Cardiac septum (tissue), 1 donor: ENCODE measurements around the gene SFRP2. TPM values are rescaled to one million over a fixed set of nuclear protein-coding genes. Genes with fewer than 3 reads are reported as not detected.
A peak's percentile ranks its signal among the peaks of the same experiment; 100 is the strongest.

ENCODE experiments used
- DNase-seq: peaks from one replicate; pipeline ENCODE4 v3.0.0-alpha.2; 2020; ENCODE audit warnings: low spot score
- intact Hi-C: fragments of 100-400 bp; cut with DNase I; formaldehyde crosslinking; loops from one replicate; pipeline ENCODE4 v1.14.0; 2022
- total RNA-seq: library from RNA; stranded (reverse); fragmentation: NEBNext Ultra II Directional; extraction: Animal tissue kit (Norgen Biotek cat#: 25700); gene quantifications from one replicate; pipeline ENCODE4 v1.2.1, GENCODE V29; 2021
- donor health status: DM: no; HTN: no; CAD: no.

SFRP2 gene
- total RNA-seq, 1 donor from 2014 or later: 2.1 TPM

DNA sequence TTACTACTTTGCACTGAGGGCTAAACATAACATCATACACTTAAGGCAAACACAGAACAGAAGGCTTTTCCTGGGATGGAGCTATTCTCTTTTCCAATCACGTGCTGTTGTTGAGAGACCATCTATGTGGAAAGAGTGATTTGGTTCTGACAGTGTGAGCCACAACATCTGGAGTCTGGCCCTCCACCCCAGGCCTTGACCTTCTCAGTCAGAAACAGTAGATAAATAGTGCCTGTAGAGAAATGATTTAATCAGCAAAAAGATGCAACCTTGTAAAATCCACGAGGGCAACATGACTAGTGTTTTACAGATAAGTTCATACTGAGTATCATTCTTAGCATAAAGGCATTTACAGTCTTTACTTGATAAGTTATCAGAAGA lies 10.8 kb upstream of the SFRP2 start:
- intact Hi-C loops: loop anchor here (10.0 kb wide), 1 partner anchor 205 kb away; no protein-coding TSS in a partner anchor
- no peak for DNase-seq

GRCh38 chr4:153798901-153799693 lies 10.2 kb upstream of the SFRP2 start:
- intact Hi-C loops: loop anchor here (10.0 kb wide), 1 partner anchor 206 kb away; no protein-coding TSS in a partner anchor
- DNase-seq: no peak

DNA sequence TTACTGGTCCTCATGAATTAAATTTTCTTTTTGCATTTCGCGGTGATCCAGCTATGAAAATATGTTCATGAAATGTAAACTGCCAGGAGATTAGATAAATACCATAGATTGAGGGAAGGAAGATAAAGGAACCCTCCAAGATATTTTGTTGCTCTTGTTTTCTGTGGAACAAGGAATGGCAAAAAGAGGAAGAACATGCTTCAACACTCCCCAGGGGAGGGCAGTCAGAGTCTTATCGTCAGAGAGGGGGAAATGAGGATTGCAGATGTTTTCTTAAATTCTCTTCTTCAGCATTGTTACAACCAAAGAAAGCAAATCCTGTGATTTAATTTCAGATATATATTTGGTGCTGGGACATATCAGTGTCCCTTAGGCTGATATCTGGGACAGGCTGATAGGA lies 9.5 kb upstream of the SFRP2 start:
- intact Hi-C loops: loop anchor here (10.0 kb wide), 1 partner anchor 206 kb away; no protein-coding TSS in a partner anchor
- no peak for DNase-seq

GRCh38 chr4:153794006-153794405 lies 5.1 kb upstream of the SFRP2 start:
- no peak for DNase-seq
- intact Hi-C loops: loop anchor here (10.0 kb wide), 1 partner anchor 211 kb away; no protein-coding TSS in a partner anchor

GRCh38 chr4:153792618-153793247 lies 3.9 kb upstream of the SFRP2 start:
- DNase-seq: no peak
- intact Hi-C loops: loop anchor here (10.0 kb wide), 1 partner anchor 212 kb away; no protein-coding TSS in a partner anchor

GRCh38 chr4:153791746-153792617 lies 3.1 kb upstream of the SFRP2 start:
- intact Hi-C loops: loop anchor here (10.0 kb wide), 1 partner anchor 213 kb away; no protein-coding TSS in a partner anchor
- DNase-seq: peak; percentile 79

- no peak for DNase-seq
- intact Hi-C loops: loop anchor here (10.0 kb wide), 1 partner anchor 214 kb away; no protein-coding TSS in a partner anchor
Observed at GRCh38 chr4:153790962-153791551, 2.2 kb upstream of the SFRP2 start.

GRCh38 chr4:153790500-153790865 lies 1.6 kb upstream of the SFRP2 start:
- no peak for DNase-seq
- intact Hi-C loops: loop anchor here (10.0 kb wide), 1 partner anchor 214 kb away; no protein-coding TSS in a partner anchor

- intact Hi-C loops: loop anchor here (5.0 to 10.0 kb wide), 2 partner anchors 215 to 522 kb away; no protein-coding TSS in a partner anchor
- no peak for DNase-seq
Observed at GRCh38 chr4:153789741-153790499, 1.0 kb upstream of the SFRP2 start.

DNA sequence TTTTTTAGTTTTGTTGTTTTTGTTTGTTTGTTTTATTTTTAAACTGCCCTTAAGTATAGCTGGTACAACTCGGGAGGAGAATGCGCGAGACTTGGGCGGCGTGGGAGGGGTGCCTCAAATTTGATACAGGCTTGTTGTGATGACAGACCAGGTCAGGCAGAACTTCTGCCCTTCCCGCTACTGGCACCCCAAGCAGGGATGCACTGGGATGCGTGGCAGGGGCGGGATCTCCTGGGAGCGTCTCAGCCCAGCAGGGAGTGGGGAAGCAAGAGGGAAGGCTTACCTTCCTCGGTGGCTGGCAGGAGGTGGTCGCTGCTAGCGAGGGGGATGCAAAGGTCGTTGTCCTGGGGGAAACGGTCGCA lies 851 bp downstream of the SFRP2 start:
- intact Hi-C loops: loop anchor here (5.0 kb wide), 1 partner anchor 524 kb away; no protein-coding TSS in a partner anchor
- DNase-seq: no peak

DNA sequence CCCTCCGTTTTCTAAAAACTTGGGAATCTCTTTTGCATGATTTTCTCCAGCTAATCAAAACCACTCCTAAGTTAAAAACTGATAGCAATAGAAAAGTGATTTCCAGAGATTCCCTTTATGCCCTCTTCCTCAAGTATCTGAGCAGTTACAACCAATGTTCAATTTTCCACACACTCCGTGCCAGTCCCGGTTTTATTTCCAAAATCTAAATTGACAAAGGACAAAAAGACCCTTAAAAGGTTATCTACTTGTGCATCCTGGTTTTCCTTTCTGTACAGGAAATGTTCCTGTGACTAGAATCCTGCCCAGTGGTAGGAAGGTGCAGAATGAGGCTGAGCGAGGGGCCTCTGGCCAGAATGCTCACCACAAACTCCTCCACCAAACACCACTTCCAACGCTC lies 1.3 kb downstream of the SFRP2 start:
- intact Hi-C loops: loop anchor here (5.0 kb wide), 1 partner anchor 525 kb away; no protein-coding TSS in a partner anchor
- DNase-seq: no peak

DNA sequence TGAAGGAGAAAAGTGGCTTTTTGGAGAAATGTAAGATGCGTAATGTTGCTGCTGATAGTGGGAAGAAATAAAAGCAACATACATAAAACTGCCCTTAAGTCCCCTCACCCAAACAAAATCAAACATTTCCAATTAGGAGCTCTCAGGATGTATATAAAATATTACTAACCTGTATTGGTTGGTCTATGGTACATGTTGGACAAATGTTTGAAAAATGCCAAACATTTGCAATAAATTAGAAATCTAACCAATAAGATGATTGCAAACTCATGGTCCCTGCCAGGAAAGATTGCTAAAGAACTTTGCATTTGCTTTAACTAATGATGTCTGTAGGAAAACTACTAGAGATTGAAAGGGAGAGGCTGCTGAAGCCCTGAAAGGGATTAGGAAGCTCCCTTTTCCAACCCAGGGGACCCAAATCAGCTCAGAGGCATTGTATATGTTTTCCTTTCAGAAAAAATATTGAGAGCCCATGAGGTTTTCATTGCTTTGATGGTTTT lies 1.8 kb downstream of the SFRP2 start:
- intact Hi-C loops: loop anchor here (5.0 kb wide), 1 partner anchor 525 kb away; no protein-coding TSS in a partner anchor
- no peak for DNase-seq

GRCh38 chr4:153785910-153786721 lies 2.8 kb downstream of the SFRP2 start:
- intact Hi-C loops: loop anchor here (5.0 kb wide), 1 partner anchor 526 kb away; no protein-coding TSS in a partner anchor

GRCh38 chr4:153784166-153784699 lies 4.7 kb downstream of the SFRP2 start:
- intact Hi-C loops: no loop called here
- DNase-seq: no peak

More at GRCh38 chr4:153785910-153786721, 2.8 kb downstream of the SFRP2 start:
- no peak for DNase-seq

GRCh38 chr4:153782581-153782980 lies 6.3 kb downstream of the SFRP2 start:
- intact Hi-C loops: no loop called here
- DNase-seq: no peak

- DNase-seq: no peak
- intact Hi-C loops: no loop called here
Observed at GRCh38 chr4:153781717-153782416, 7.0 kb downstream of the SFRP2 start.
